ENCODE measurements around the gene FAM83B.

FAM83B gene

GRCh38 chr6:54861905-54862616 lies 15.5 kb downstream of the FAM83B start (continued):
- TF ChIP-seq TCF4 (CRISPR knock-in tag; IDR thresholded peaks at IDR 0.05; ENCODE audit: borderline replicate concordance) (no peak), BACH2 (CRISPR knock-in tag; IDR thresholded peaks at IDR 0.05; ENCODE audit: borderline replicate concordance) (no peak), ZC3H10 (CRISPR knock-in tag; IDR thresholded peaks at IDR 0.05) (no peak), CSRNP3 (CRISPR knock-in tag; IDR thresholded peaks at IDR 0.05) (no peak), ZNF70 (CRISPR knock-in tag; IDR thresholded peaks at IDR 0.05) (no peak), CSDC2 (CRISPR knock-in tag; IDR thresholded peaks at IDR 0.05) (no peak), ESRRG (CRISPR knock-in tag; IDR thresholded peaks at IDR 0.05) (no peak), GLIS3 (CRISPR knock-in tag; IDR thresholded peaks at IDR 0.05) (no peak)

GRCh38 chr6:54864272-54864671 lies 17.7 kb downstream of the FAM83B start:
- ATAC-seq: no peak
- TF ChIP-seq RARB (CRISPR knock-in tag; IDR thresholded peaks at IDR 0.05) (no peak), BACH2 (CRISPR knock-in tag; IDR thresholded peaks at IDR 0.05; ENCODE audit: borderline replicate concordance) (no peak), PPARA (CRISPR knock-in tag; IDR thresholded peaks at IDR 0.05; ENCODE audit: borderline replicate concordance) (no peak), SNAI2 (CRISPR knock-in tag; IDR thresholded peaks at IDR 0.05) (no peak), ZNF565 (CRISPR knock-in tag; conservative IDR thresholded peaks at IDR 0.05; ENCODE audit: low read depth) (no peak), TCF4 (CRISPR knock-in tag; IDR thresholded peaks at IDR 0.05; ENCODE audit: borderline replicate concordance) (no peak), TOX (CRISPR knock-in tag; IDR thresholded peaks at IDR 0.05; ENCODE audit: borderline replicate concordance) (no peak), GLIS3 (CRISPR knock-in tag; IDR thresholded peaks at IDR 0.05) (no peak), ISL1 (CRISPR knock-in tag; IDR thresholded peaks at IDR 0.05) (no peak), ZNF8 (CRISPR knock-in tag; IDR thresholded peaks at IDR 0.05) (no peak), POU6F1 (CRISPR knock-in tag; IDR thresholded peaks at IDR 0.05; ENCODE audit: borderline replicate concordance, low read depth) (no peak), CSRNP3 (CRISPR knock-in tag; IDR thresholded peaks at IDR 0.05) (no peak), ZFP30 (CRISPR knock-in tag; IDR thresholded peaks at IDR 0.05) (no peak), ZC3H10 (CRISPR knock-in tag; IDR thresholded peaks at IDR 0.05) (no peak), CREB5 (CRISPR knock-in tag; IDR thresholded peaks at IDR 0.05; ENCODE audit: low read depth) (no peak), OSR1 (CRISPR knock-in tag; IDR thresholded peaks at IDR 0.05) (no peak), ESRRG (CRISPR knock-in tag; IDR thresholded peaks at IDR 0.05) (no peak), ZNF70 (CRISPR knock-in tag; IDR thresholded peaks at IDR 0.05) (no peak), ZFP3 (CRISPR knock-in tag; IDR thresholded peaks at IDR 0.05) (no peak), PATZ1 (CRISPR knock-in tag; IDR thresholded peaks at IDR 0.05; ENCODE audit: borderline replicate concordance) (no peak)

GRCh38 chr6:54865091-54865631 lies 18.6 kb downstream of the FAM83B start:
- no peak for ATAC-seq
- no peak for TF ChIP-seq POU6F1 (CRISPR knock-in tag; IDR thresholded peaks at IDR 0.05; ENCODE audit: borderline replicate concordance, low read depth)
- TF ChIP-seq OSR1 (CRISPR knock-in tag; IDR thresholded peaks at IDR 0.05): no peak
- TF ChIP-seq TSHZ2 (CRISPR knock-in tag; IDR thresholded peaks at IDR 0.05): no peak
- no peak for TF ChIP-seq SNAI2 (CRISPR knock-in tag; IDR thresholded peaks at IDR 0.05)
- no peak for TF ChIP-seq ESRRG (CRISPR knock-in tag; IDR thresholded peaks at IDR 0.05)
- TF ChIP-seq CSDC2 (CRISPR knock-in tag; IDR thresholded peaks at IDR 0.05): no peak
- no peak for TF ChIP-seq PPARA (CRISPR knock-in tag; IDR thresholded peaks at IDR 0.05; ENCODE audit: borderline replicate concordance)
